ENCODE results near the gene SLX4. TPM values are rescaled to one million over a fixed set of nuclear protein-coding genes. Genes with fewer than 3 reads are reported as not detected.

Gene SLX4
- total and polyA plus RNA-seq, 2 donors (not counting 3 experiments of a cell fraction or from before 2014, with no cell fraction given): 2.9 to 8.9 TPM

DNA sequence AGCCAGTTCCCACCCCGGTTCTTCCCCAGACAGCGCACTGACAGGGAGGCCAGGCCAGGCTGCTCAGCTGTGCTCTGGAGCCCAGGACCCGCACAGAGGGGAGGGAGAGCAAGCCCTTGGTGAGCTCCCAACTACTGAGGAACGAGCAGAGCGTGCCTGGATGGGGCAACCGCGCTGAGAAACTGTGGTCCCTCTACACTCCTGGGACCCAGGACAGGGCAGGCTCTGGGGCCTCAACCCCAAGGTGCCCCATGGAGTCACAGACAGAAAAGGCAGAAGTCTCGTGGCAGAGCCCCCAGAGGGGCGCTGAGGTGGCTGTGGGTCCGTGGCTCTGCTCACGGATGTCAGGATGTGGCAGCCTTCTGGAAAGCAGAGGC is 16.3 kb downstream of the SLX4 start:
- Histone ChIP-seq H3K27ac (ENCODE audit: insufficient read depth, low read depth, low read length) (no peak overlapping the region), H3K9ac (replicated peaks; ENCODE audit: extremely low read depth, insufficient read depth, low read length) (no peak overlapping the region), H3K4me2 (ENCODE audit: insufficient read depth, low read length) (no peak overlapping the region), H3K9me3 (replicated peaks; ENCODE audit: control insufficient read depth, insufficient read depth, low read length) (no peaks in the 10 kb centered on the region), H3K4me1 (ENCODE audit: control insufficient read depth, extremely low read depth, insufficient read depth, low read length) (no peaks in the 10 kb centered on the region), H3K36me3 (ENCODE audit: control insufficient read depth in 2 of 2, extremely low read depth in 1 of 2, insufficient read depth in 2 of 2, low read length in 2 of 2) (no peaks in the 10 kb centered on the region), H4K20me1 (replicated peaks; ENCODE audit: control insufficient read depth, extremely low read depth, insufficient read depth, low read length) (no peaks in the 10 kb centered on the region), H3K4me3 (replicated peaks in 1 of 3; ENCODE audit: insufficient read depth in 1 of 3, low read depth in 1 of 3, low read length in 3 of 3) (no peak overlapping the region), H3K27me3 (ENCODE audit: control insufficient read depth in 2 of 2, insufficient read depth in 2 of 2, low read length in 2 of 2) (no peaks in the 10 kb centered on the region), H3K79me2 (ENCODE audit: control insufficient read depth, insufficient read depth, low read length) (no peaks in the 10 kb centered on the region), H2AFZ (ENCODE audit: low read depth, low read length) (no peak overlapping the region), H3K9me1 (replicated peaks; ENCODE audit: control insufficient read depth, extremely low read depth, insufficient read depth, low read length) (no peaks in the 10 kb centered on the region)
- TF ChIP-seq POLR2AphosphoS5 (IDR thresholded peaks at IDR 0.05; ENCODE audit: insufficient read depth, low read depth, low read length) (no peak), MYC (IDR thresholded peaks at IDR 0.05; ENCODE audit: low read depth, low read length) (no peak), EZH2 (IDR thresholded peaks at IDR 0.05; ENCODE audit: borderline replicate concordance, low read depth, low read length, severe bottlenecking) (no peak), GATA2 (IDR thresholded peaks at IDR 0.05; ENCODE audit: insufficient read depth, insufficient read length, low read depth, low read length) (no peak), JUN (IDR thresholded peaks at IDR 0.05; ENCODE audit: borderline replicate concordance, insufficient read depth, insufficient read length, low read depth) (no peak), FOS (IDR thresholded peaks at IDR 0.05; ENCODE audit: borderline replicate concordance, insufficient read depth, low read length) (no peak)
- TF ChIP-seq, protein P1, sequence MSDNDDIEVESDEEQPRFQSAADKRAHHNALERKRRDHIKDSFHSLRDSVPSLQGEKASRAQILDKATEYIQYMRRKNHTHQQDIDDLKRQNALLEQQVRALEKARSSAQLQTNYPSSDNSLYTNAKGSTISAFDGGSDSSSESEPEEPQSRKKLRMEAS (IDR thresholded peaks at IDR 0.05; ENCODE audit: insufficient read depth, insufficient read length): no peak
- TF ChIP-seq, protein P2, sequence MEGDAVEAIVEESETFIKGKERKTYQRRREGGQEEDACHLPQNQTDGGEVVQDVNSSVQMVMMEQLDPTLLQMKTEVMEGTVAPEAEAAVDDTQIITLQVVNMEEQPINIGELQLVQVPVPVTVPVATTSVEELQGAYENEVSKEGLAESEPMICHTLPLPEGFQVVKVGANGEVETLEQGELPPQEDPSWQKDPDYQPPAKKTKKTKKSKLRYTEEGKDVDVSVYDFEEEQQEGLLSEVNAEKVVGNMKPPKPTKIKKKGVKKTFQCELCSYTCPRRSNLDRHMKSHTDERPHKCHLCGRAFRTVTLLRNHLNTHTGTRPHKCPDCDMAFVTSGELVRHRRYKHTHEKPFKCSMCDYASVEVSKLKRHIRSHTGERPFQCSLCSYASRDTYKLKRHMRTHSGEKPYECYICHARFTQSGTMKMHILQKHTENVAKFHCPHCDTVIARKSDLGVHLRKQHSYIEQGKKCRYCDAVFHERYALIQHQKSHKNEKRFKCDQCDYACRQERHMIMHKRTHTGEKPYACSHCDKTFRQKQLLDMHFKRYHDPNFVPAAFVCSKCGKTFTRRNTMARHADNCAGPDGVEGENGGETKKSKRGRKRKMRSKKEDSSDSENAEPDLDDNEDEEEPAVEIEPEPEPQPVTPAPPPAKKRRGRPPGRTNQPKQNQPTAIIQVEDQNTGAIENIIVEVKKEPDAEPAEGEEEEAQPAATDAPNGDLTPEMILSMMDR (IDR thresholded peaks at IDR 0.05; ENCODE audit: extremely low read depth in 1 of 2, insufficient read depth in 1 of 2, low read depth in 1 of 2, low read length in 2 of 2): no peak
- dilution Hi-C loops (cut with MboI; ENCODE audit: extremely low pct_ligation_motif_present, low sequenced_read_pairs): no loop called here
- intact Hi-C loops (cut with micrococcal nuclease): no loop called here
- no TSS peak for BruUV-seq (replicated peaks)
- FAIRE-seq: no peak
- no peak for DNase-seq (ENCODE audit: low read depth, low spot score)
- ChIA-PET CTCF (no interaction called here), POLR2A (no interaction called here)
